IPS DF 6.9 (cell line): ENCODE measurements around the gene FOXS1.
A peak's percentile ranks its signal among the peaks of the same experiment; 100 is the strongest.

Experiments
- DNase-seq: peaks from one replicate; pipeline ENCODE4 v3.0.0-alpha.2; 2013; ENCODE audit warnings: low read depth, low spot score
- H3K27ac ChIP-seq: one replicate; pipeline ENCODE4 v1.5.1; 2013; ENCODE audit warnings: low read length, control low read depth
- H3K27me3 ChIP-seq: 2 replicates; pipeline ENCODE4 v1.6.1; 2013; ENCODE audit warnings: mild to moderate bottlenecking, low read length; ENCODE audit not compliant: control insufficient read depth, insufficient read depth
- H3K36me3 ChIP-seq: 2 replicates; pipeline ENCODE4 v1.6.1; 2013; ENCODE audit warnings: low read length; ENCODE audit not compliant: control insufficient read depth, insufficient read depth
- H3K4me1 ChIP-seq: 2 replicates; pipeline ENCODE4 v1.6.1; 2013; ENCODE audit warnings: low read length; ENCODE audit not compliant: control insufficient read depth, insufficient read depth
- H3K4me3 ChIP-seq: 2 replicates; pipeline ENCODE4 v1.5.1; 2013; ENCODE audit warnings: mild to moderate bottlenecking, low read length
- H3K9me3 ChIP-seq: 2 replicates; pipeline ENCODE4 v1.6.1; 2013; ENCODE audit warnings: low read length, inconsistent platforms; ENCODE audit not compliant: control insufficient read depth, insufficient read depth
- WGBS: extraction: QIAGEN DNeasy Blood & Tissue Kit; methylation state at CpG from one replicate; pipeline ENCODE4 v1.1.7; 2013; ENCODE audit warnings: mixed read lengths, missing lambda C conversion rate; ENCODE audit not compliant: insufficient read length, insufficient coverage; 5-methylcytosine and 5-hydroxymethylcytosine counted together

Gene FOXS1

DNA sequence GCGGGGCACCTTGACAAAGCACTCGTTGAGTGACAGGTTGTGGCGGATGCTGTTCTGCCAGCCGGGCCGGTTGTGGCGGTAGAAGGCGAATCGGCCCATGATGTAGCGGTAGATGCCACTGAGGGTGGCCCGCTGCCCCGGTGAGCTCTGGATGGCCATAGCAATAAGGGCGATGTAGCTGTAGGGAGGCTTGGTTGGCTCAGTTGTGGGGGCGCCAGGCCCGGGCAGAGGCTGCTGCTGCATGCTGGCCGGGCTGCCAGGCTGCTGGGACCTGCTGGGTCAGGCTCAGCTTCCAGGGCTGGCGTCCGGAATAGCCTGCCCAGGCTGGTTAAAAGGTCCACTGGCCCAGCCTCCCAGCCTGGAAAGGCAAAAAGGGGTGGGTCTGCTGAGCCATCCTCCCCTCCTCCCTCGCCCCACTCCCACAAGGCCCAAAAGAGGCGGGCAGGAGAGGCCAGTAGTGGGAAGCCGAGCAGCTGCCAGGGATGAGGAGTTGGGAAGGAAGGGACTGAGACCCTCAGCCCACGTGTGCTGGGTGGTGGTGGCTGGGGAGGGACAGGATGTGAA, at the start of gene FOXS1:
FOXS1 (minus strand) TSS at position 305 of the 564 bp plus-strand sequence; CDS start at position 243, 62 bp downstream.
- no peaks in the 10 kb centered on the region for H3K36me3 ChIP-seq
- peaks cover 3% of the 10 kb centered on the region; the same call in 1 of the 2 replicates for H3K27me3 ChIP-seq
- H3K27ac ChIP-seq = no peak within 1 kb of the TSS
- no CpG with 5 or more reads among the region's 21 CpGs for WGBS
- H3K9me3 ChIP-seq = no peaks in the 10 kb centered on the region
- H3K4me3 ChIP-seq = no peak within 1 kb of the TSS
- no peak for DNase-seq
- H3K4me1 ChIP-seq = peaks cover 9% of the 10 kb centered on the region

- no peak overlapping the region for H3K27ac ChIP-seq
- H3K9me3 ChIP-seq = no peaks in the 10 kb centered on the region
- no peak for DNase-seq
- H3K27me3 ChIP-seq = no peaks in the 10 kb centered on the region
- WGBS = no CpG with 5 or more reads among the region's 8 CpGs
- no peaks in the 10 kb centered on the region for H3K36me3 ChIP-seq
- H3K4me3 ChIP-seq = no peak overlapping the region
- no peaks in the 10 kb centered on the region for H3K4me1 ChIP-seq
Measured at GRCh38 chr20:31890646-31891045, 45.2 kb upstream of the FOXS1 start.

DNA sequence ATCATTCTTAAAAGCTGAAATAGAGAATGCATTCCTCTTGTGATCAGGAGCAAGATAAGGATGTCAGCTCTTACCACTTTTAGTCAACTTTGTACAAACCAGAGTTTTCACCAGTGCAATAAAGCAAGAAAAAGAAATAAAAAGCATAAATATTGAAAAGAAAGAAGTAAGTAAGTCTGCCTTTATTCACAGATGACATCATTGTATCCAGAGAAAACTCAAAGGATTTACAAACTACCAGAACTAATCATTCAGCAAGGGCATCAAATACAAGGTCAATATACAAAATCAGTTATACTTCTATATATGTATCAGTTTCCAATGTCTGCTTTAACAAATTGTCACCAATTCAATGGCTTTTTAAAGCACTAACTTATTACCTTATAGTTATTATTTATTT, 38.4 kb upstream of the FOXS1 start:
- no peak for DNase-seq
- Histone ChIP-seq H3K4me3 (no peak overlapping the region), H3K27ac (no peak overlapping the region)

DNA sequence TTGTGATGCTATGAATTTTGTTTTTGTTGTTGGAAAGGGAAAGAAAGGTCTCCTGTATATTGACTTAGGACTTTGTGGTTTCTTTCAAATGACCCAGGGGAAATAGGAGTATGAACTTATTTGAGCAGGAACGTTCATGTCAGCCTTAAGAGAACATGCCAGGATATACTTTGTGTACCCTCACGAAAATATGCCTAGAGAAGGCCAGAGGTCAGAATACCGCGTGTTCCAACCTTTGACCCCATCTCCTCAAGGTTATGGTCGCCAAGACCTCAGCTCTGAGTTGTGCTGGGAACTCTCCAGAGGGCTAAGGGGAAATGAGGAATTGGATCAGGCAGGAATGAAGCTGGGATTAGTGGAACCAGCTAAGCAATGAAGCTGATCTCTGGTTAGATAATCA, 36.5 kb upstream of the FOXS1 start:
- WGBS = no CpG with 5 or more reads among the region's 5 CpGs
- H3K36me3 ChIP-seq = no peaks in the 10 kb centered on the region
- H3K4me1 ChIP-seq = no peaks in the 10 kb centered on the region
- no peaks in the 10 kb centered on the region for H3K9me3 ChIP-seq
- no peaks in the 10 kb centered on the region for H3K27me3 ChIP-seq
- H3K4me3 ChIP-seq = no peak overlapping the region
- no peak for DNase-seq
- no peak overlapping the region for H3K27ac ChIP-seq

More for the DNA sequence above, 38.4 kb upstream of the FOXS1 start:
- Histone ChIP-seq H3K27me3 (no peaks in the 10 kb centered on the region), H3K9me3 (no peaks in the 10 kb centered on the region), H3K36me3 (no peaks in the 10 kb centered on the region), H3K4me1 (no peaks in the 10 kb centered on the region)

DNA sequence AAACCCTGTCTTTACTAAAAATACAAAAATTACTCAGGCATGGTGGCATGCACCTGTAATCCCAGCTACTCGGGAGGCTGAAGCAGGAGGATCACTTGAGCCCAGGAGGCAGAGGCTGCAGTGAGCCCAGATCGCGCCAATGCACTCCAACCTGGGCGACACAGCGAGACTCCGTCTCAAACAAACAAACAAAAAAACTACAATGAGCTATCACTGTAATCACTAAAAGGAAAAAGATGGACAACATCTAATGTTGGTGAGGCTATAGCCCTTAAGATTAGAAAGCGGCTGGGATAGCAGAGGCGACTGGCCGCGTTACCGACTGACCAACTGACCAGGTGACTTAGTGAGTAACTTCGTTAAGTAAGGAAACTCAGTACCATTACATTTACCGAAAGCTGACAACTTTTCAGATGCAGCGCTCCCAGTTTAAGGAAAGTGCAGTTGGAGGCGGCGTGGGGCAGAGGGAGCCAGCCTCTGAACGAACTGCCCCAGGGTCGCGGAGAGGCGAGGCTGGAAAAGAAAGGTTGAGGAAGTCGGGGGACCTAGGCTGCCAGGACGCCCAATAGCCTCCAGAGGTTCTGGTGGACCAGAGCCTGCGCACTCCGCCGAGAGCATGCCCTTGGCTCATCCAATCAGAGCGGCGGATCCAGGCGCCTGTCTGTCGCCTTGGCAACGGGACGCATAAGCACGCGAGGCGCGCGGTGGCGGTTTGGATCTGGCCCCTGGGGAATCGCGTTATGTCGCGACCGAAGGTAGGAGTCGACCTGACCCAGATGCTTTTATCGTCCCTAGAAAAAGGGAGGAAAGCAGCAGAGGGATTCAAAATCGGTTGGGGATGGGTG, 34.0 kb upstream of the FOXS1 start:
- no CpG with 5 or more reads among the region's 45 CpGs for WGBS
- H3K9me3 ChIP-seq = no peaks in the 10 kb centered on the region
- peak; percentile 92 for DNase-seq
- no peaks in the 10 kb centered on the region for H3K4me1 ChIP-seq
- H3K27ac ChIP-seq = no peak overlapping the region
- H3K27me3 ChIP-seq = no peaks in the 10 kb centered on the region
- H3K4me3 ChIP-seq = peak overlapping the region; percentile 32; the same call in 1 of the 2 replicates
- H3K36me3 ChIP-seq = no peaks in the 10 kb centered on the region

GRCh38 chr20:31877684-31878083, 32.3 kb upstream of the FOXS1 start:
- Histone ChIP-seq H3K4me1 (no peaks in the 10 kb centered on the region), H3K4me3 (no peak overlapping the region), H3K27me3 (no peaks in the 10 kb centered on the region), H3K9me3 (no peaks in the 10 kb centered on the region), H3K36me3 (no peaks in the 10 kb centered on the region), H3K27ac (no peak overlapping the region)
- DNase-seq = no peak

DNA sequence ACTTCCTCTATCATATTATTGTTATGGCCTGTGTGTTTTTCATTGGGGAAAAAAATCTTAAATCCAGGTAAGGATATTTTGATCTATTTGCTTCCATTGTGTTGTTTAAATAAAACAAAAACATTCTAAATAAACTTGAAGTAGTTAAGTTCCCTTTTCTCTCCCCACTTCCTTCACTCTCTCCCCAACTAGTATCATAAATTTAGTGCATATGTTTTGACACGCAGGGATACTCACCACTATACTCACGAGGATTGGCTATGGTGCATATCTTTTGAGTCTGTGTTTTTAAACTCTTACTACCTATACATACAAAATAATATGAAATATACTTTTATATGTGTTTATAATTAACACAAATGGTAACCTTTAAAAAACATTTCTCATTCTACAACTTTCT, 30.3 kb upstream of the FOXS1 start:
- H3K27me3 ChIP-seq = peaks cover 6% of the 10 kb centered on the region; the same call in 1 of the 2 replicates
- no CpG with 5 or more reads among the region's 2 CpGs for WGBS
- H3K27ac ChIP-seq = no peak overlapping the region
- H3K9me3 ChIP-seq = no peaks in the 10 kb centered on the region
- DNase-seq = no peak
- 0 out of 2 replicates have a peak, but pooled peaks cover 2% of the 10 kb centered on the region for H3K4me1 ChIP-seq
- H3K36me3 ChIP-seq = no peaks in the 10 kb centered on the region
- H3K4me3 ChIP-seq = no peak overlapping the region

GRCh38 chr20:31872406-31872805, 27.0 kb upstream of the FOXS1 start:
- no peak for DNase-seq
- Histone ChIP-seq H3K36me3 (no peaks in the 10 kb centered on the region; the same call in 1 of the 2 replicates), H3K27ac (no peak overlapping the region), H3K9me3 (no peaks in the 10 kb centered on the region), H3K4me3 (no peak overlapping the region), H3K27me3 (peaks cover 20% of the 10 kb centered on the region), H3K4me1 (peaks cover 2% of the 10 kb centered on the region; the same call in 1 of the 2 replicates)
- no CpG with 5 or more reads among the region's 6 CpGs for WGBS

- peaks cover 20% of the 10 kb centered on the region for H3K27me3 ChIP-seq
- WGBS = no CpG with 5 or more reads among the region's 1 CpG
Measured at GRCh38 chr20:31871618-31871954, 26.2 kb upstream of the FOXS1 start.

GRCh38 chr20:31870726-31871617, 25.6 kb upstream of the FOXS1 start:
- peak overlapping the region; percentile 61 for H3K4me3 ChIP-seq

More at GRCh38 chr20:31871618-31871954, 26.2 kb upstream of the FOXS1 start:
- Histone ChIP-seq H3K36me3 (no peaks in the 10 kb centered on the region; the same call in 1 of the 2 replicates), H3K4me3 (no peak overlapping the region), H3K27ac (no peak overlapping the region), H3K9me3 (no peaks in the 10 kb centered on the region), H3K4me1 (peaks cover 2% of the 10 kb centered on the region; the same call in 1 of the 2 replicates)
- no peak for DNase-seq

More at GRCh38 chr20:31870726-31871617, 25.6 kb upstream of the FOXS1 start:
- Histone ChIP-seq H3K27me3 (peaks cover 20% of the 10 kb centered on the region), H3K4me1 (peaks cover 2% of the 10 kb centered on the region; the same call in 1 of the 2 replicates), H3K36me3 (no peaks in the 10 kb centered on the region; the same call in 1 of the 2 replicates), H3K9me3 (no peaks in the 10 kb centered on the region), H3K27ac (no peak overlapping the region)
- 100% methylated on average over 1 of the region's 24 CpGs for WGBS
- DNase-seq = no peak
